Transverse colon (tissue), 4 donors: ENCODE results near the gene TMEM163.

Experiments used
- CTCF ChIP-seq, 5 experiments: fragments of 200-600 bp in 3 of 5; fragments of 450-650 bp in 2 of 5; sonication (generic) in 3 of 5; IDR thresholded peaks; 1 replicate in 2 of 5; 2 replicates in 3 of 5; pipeline ENCODE4 v1.5.1; 2016 to 2017; ENCODE audit warnings: antibody characterized with exemption in 5 of 5, inconsistent platforms in 3 of 5, mild to moderate bottlenecking in 2 of 5, moderate library complexity in 1 of 5
- EP300 ChIP-seq: sonication (generic); formaldehyde crosslinking; IDR thresholded peaks from one replicate; pipeline ENCODE4 v1.6.1; 2017; ENCODE audit warnings: antibody characterized with exemption, low read depth
- POLR2A ChIP-seq: fragments of 450-650 bp; IDR thresholded peaks from one replicate; pipeline ENCODE4 v1.6.1; 2016; ENCODE audit warnings: antibody characterized with exemption, mild to moderate bottlenecking, moderate library complexity
- POLR2AphosphoS5 ChIP-seq, 3 donors: sonication (generic); formaldehyde crosslinking; IDR thresholded peaks; one replicate each; pipeline ENCODE4 v1.6.1; 2016; ENCODE audit warnings: antibody characterized with exemption in 3 of 3

GRCh38 chr2:134611316-134611715 lies 107.5 kb downstream of the TMEM163 start:
- TF ChIP-seq POLR2A (no peak), EP300 (no peak), CTCF (IDR thresholded peaks at IDR 0.05) (no peak), POLR2AphosphoS5 (IDR thresholded peaks at IDR 0.05) (no peak)
